Endothelial cell of umbilical vein (primary cell): Measurements from ENCODE around the gene FBXO44. TPM values are rescaled to one million over a fixed set of nuclear protein-coding genes. Genes with fewer than 3 reads are reported as not detected.

Source experiments
- BruUV-seq: library from RNA; stranded (reverse); fragments of 400-500 nt; replicated peaks from 2 replicates; lab custom pipeline; 2021; lab: Mats Ljungman, UMichigan
- CTCF ChIA-PET: fragments of 300-600, 350-600 bp; sonication (Branson Sonifier 250); formaldehyde crosslinking; loops from one replicate; lab custom pipeline; 2021; ENCODE audit warnings: antibody characterized with exemption, inconsistent platforms; lab: Charles Lee
- POLR2A ChIA-PET: fragments of 300-600, 350-600 bp; sonication (Branson Sonifier 250); formaldehyde crosslinking; loops from one replicate; lab custom pipeline; 2021; ENCODE audit warnings: antibody characterized with exemption, inconsistent platforms; lab: Charles Lee
- DNase-seq: peaks from one replicate; pipeline ENCODE4 v3.0.0-alpha.2; 2011; ENCODE audit warnings: low read depth, low spot score
- FAIRE-seq: peaks from 2 replicates; lab custom pipeline; 2011; peaks lifted over from hg19 to GRCh38; lab: Jason Lieb, UNC
- H2AFZ ChIP-seq: 2 replicates; pipeline ENCODE4 v1.6.0; 2012; ENCODE audit warnings: low read depth, low read length, control low read depth, inconsistent platforms
- H3K27ac ChIP-seq: 2 replicates; pipeline ENCODE4 v1.5.1; 2011; ENCODE audit warnings: low read depth, mild to moderate bottlenecking, control low read depth, low read length, moderate library complexity; ENCODE audit not compliant: insufficient read depth
- H3K27me3 ChIP-seq, 2 experiments: 2 replicates each; pipeline versions ENCODE4 v1.6.0 to v1.6.1; 2011; ENCODE audit warnings: low read length in 2 of 2, mixed read lengths in 1 of 2; ENCODE audit not compliant: control insufficient read depth in 2 of 2, insufficient read depth in 2 of 2
- H3K36me3 ChIP-seq, 2 experiments: 2 replicates in 1 of 2; 3 replicates in 1 of 2; pipeline ENCODE4 v1.5.1; 2011; ENCODE audit warnings: low read length in 2 of 2, mild to moderate bottlenecking in 1 of 2, moderate library complexity in 1 of 2; ENCODE audit not compliant: control insufficient read depth in 2 of 2, insufficient read depth in 2 of 2; ENCODE audit errors: extremely low read depth in 1 of 2
- H3K4me1 ChIP-seq: 3 replicates; pipeline ENCODE4 v1.5.1; 2011; ENCODE audit warnings: mild to moderate bottlenecking, low read length; ENCODE audit not compliant: control insufficient read depth, insufficient read depth; ENCODE audit errors: extremely low read depth
- H3K4me2 ChIP-seq: 2 replicates; pipeline ENCODE4 v1.6.1; 2011; ENCODE audit warnings: low read length, control low read depth, mixed read lengths; ENCODE audit not compliant: insufficient read depth
- H3K4me3 ChIP-seq, 3 experiments: fragments of 200-600 bp in 1 of 3; sonication (generic), shearing (Covaris generic) in 1 of 3; replicated peaks in 1 of 3; 2 replicates each; pipeline ENCODE4 v1.5.1; 2011 to 2016; ENCODE audit warnings: control low read depth in 3 of 3, low read length in 3 of 3, mild to moderate bottlenecking in 2 of 3, inconsistent platforms in 1 of 3, low read depth in 1 of 3, moderate library complexity in 1 of 3; ENCODE audit not compliant: insufficient read depth in 1 of 3
- H3K79me2 ChIP-seq: 2 replicates; pipeline ENCODE4 v1.6.0; 2012; ENCODE audit warnings: low read length, inconsistent platforms; ENCODE audit not compliant: control insufficient read depth, insufficient read depth
- H3K9ac ChIP-seq: replicated peaks from 2 replicates; pipeline ENCODE3; 2011; ENCODE audit warnings: low read length, control low read depth; ENCODE audit not compliant: insufficient read depth; ENCODE audit errors: extremely low read depth
- H3K9me1 ChIP-seq: replicated peaks from 3 replicates; pipeline ENCODE4 v1.6.0; 2011; ENCODE audit warnings: mild to moderate bottlenecking, low read length; ENCODE audit not compliant: control insufficient read depth, insufficient read depth; ENCODE audit errors: extremely low read depth
- H3K9me3 ChIP-seq: replicated peaks from 2 replicates; pipeline ENCODE4 v1.5.1; 2012; ENCODE audit warnings: low read length, inconsistent platforms; ENCODE audit not compliant: control insufficient read depth, insufficient read depth
- H4K20me1 ChIP-seq: replicated peaks from 2 replicates; pipeline ENCODE3; 2011; ENCODE audit warnings: mild to moderate bottlenecking, low read length; ENCODE audit not compliant: control insufficient read depth, insufficient read depth; ENCODE audit errors: extremely low read depth
- CTCF ChIP-seq, 2 donors: IDR thresholded peaks; 1 replicate in 1 of 2; 2 replicates in 1 of 2; pipeline ENCODE4 v1.5.1; 2011; ENCODE audit warnings: low read length in 2 of 2, mild to moderate bottlenecking in 2 of 2, moderate library complexity in 2 of 2, control low read depth in 1 of 2, inconsistent platforms in 1 of 2, low read depth in 1 of 2; ENCODE audit not compliant: insufficient read depth in 1 of 2; ENCODE audit errors: extremely low read depth in 1 of 2
- EZH2 ChIP-seq: IDR thresholded peaks from 2 replicates; pipeline ENCODE4 v1.6.1; 2012; ENCODE audit warnings: borderline replicate concordance, low read depth, mild to moderate bottlenecking, moderate library complexity, low read length, inconsistent platforms; ENCODE audit not compliant: severe bottlenecking
- FOS ChIP-seq: IDR thresholded peaks from 2 replicates; pipeline ENCODE4 v1.6.1; 2011; ENCODE audit warnings: mild to moderate bottlenecking, low read length, moderate library complexity, borderline replicate concordance; ENCODE audit not compliant: insufficient read depth
- GATA2 ChIP-seq: IDR thresholded peaks from 2 replicates; pipeline ENCODE4 v1.7.0; 2011; ENCODE audit warnings: low read depth, mild to moderate bottlenecking, moderate library complexity, mixed read lengths, low read length; ENCODE audit not compliant: insufficient read length, insufficient read depth
- JUN ChIP-seq: IDR thresholded peaks from 2 replicates; pipeline ENCODE4 v1.6.1; 2011; ENCODE audit warnings: borderline replicate concordance, low read depth; ENCODE audit not compliant: insufficient read length, insufficient read depth
- MAX ChIP-seq: IDR thresholded peaks from 2 replicates; pipeline ENCODE4 v1.6.1; 2011; ENCODE audit not compliant: insufficient read depth, insufficient read length
- MYC ChIP-seq: IDR thresholded peaks from one replicate; pipeline ENCODE4 v1.6.1; 2011; ENCODE audit warnings: mild to moderate bottlenecking, low read depth, low read length
- POLR2A ChIP-seq: IDR thresholded peaks from 2 replicates; pipeline ENCODE4 v1.6.1; 2012; ENCODE audit warnings: low read depth, mild to moderate bottlenecking, control low read depth, low read length
- POLR2AphosphoS5 ChIP-seq: IDR thresholded peaks from 2 replicates; pipeline ENCODE4 v1.6.1; 2012; ENCODE audit warnings: low read depth, mild to moderate bottlenecking, control low read depth, low read length, moderate library complexity; ENCODE audit not compliant: insufficient read depth
- dilution Hi-C: fragments of 300-500 bp; cut with MboI; formaldehyde crosslinking; loops from one replicate; pipeline ENCODE4 v1.15.0; 2019; ENCODE audit warnings: low sequenced_read_pairs; ENCODE audit not compliant: extremely low pct_ligation_motif_present
- intact Hi-C: fragments of 100-400 bp; cut with micrococcal nuclease; formaldehyde crosslinking; loops from one replicate; pipeline ENCODE4 v1.10.0; 2022
- polyA plus RNA-seq, 4 experiments: library from polyadenylated mRNA; depleted of rRNA in 3 of 4; stranded (reverse) in 3 of 4; unstranded in 1 of 4; fragments of >200 nt; gene quantifications; 2 replicates each; pipeline versions ENCODE4 v1.2.1 to v1.2.3, GENCODE V29; 2011 to 2012; ENCODE audit warnings: missing spikeins in 1 of 4
- total RNA-seq: library from RNA; stranded (reverse); gene quantifications from 2 replicates; pipeline ENCODE4 v1.2.3, GENCODE V29; 2021

FBXO44 gene
- total and polyA plus RNA-seq, 2 donors (not counting 3 experiments of a cell fraction or from before 2014, with no cell fraction given), result 16.8 to 22.5 TPM

- no peak overlapping the region for H3K9ac ChIP-seq
- no peak for FAIRE-seq
- H3K4me2 ChIP-seq, result no peak overlapping the region
- no peak overlapping the region for H3K4me3 ChIP-seq
- H2AFZ ChIP-seq, result no peak overlapping the region
- no peaks in the 10 kb centered on the region for H3K79me2 ChIP-seq
- TF ChIP-seq POLR2AphosphoS5 (no peak), EZH2 (no peak), MAX (no peak), JUN (no peak), FOS (no peak), POLR2A (no peak), CTCF (IDR thresholded peaks at IDR 0.05; ENCODE audit: extremely low read depth in 1 of 2, insufficient read depth in 1 of 2, low read depth in 1 of 2, low read length in 2 of 2) (no peak), MYC (no peak), GATA2 (no peak)
- ChIA-PET CTCF (interaction anchor here (0.9 kb wide), 1 partner anchor 26 kb away, joined by 3 read pairs; no protein-coding TSS in a partner anchor), POLR2A (no interaction called here)
- no peak overlapping the region for H3K27ac ChIP-seq
- dilution Hi-C loops (no loop called here), intact Hi-C loops (no loop called here)
- no peaks in the 10 kb centered on the region for H3K9me3 ChIP-seq
- no peak for DNase-seq
- H3K27me3 ChIP-seq, result no peaks in the 10 kb centered on the region
- H3K9me1 ChIP-seq, result no peaks in the 10 kb centered on the region
- no peaks in the 10 kb centered on the region for H4K20me1 ChIP-seq
- H3K4me1 ChIP-seq, result no peaks in the 10 kb centered on the region
- no peaks in the 10 kb centered on the region for H3K36me3 ChIP-seq
- BruUV-seq, result no TSS peak
These were observed 41.3 kb upstream of the FBXO44 start for GRCh38 chr1:11613347-11613746.
